NCI-H1694 treated with DMSO at 0.1 percent for 48 hours (cell line): ENCODE data around the gene APCDD1L.
A peak's percentile ranks its signal among the peaks of the same experiment; 100 is the strongest.

ENCODE experiments used
- DNase-seq: peaks from one replicate; lab custom pipeline; 2025; lab: John Stamatoyannopoulos, UW

Gene APCDD1L

DNA sequence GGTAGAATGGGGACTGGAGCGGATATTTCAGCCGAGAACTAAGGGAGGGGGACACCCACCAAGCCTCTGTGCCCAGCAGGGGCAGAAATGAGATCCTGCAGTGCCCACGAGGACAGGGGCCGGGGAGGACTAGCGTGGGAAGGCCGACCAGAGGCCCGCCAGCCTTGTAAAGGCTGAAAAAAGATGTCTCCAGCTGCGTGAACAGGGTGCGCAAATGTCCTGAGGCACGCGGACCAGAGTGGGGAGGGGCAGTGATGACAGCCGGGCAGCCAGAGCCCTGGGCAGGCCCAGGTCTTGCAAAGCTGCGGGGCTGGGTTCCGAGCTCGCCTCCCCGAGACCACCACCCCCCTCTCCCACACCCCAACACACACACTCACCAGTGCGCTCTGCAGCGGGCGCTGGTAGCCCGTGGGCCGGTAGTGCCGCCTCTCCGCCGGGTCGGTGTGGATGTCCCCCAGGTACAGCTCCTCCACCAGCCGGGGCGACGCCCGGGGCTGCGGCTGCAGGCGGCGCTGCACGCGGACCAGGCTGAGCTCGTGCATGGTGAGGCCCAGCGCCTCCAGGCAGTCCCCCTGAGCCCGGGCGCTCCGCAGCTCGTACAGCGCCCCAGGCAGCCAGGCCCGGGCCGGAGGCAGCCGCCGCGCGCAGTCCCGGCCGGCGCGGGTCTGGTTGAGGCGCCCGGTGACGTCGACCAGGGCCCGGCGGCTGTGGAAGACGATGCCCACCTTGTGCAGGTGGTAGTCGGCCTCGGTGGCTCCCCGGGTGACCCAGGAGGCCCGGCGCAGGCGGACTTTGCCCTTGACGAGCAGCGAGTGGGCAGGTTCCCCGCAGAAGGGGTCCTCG lies 48.2 kb downstream of the APCDD1L start:
- no peak for DNase-seq

- DNase-seq = no peak
Measured at GRCh38 chr20:58466095-58466708, 49.0 kb downstream of the APCDD1L start.

DNA sequence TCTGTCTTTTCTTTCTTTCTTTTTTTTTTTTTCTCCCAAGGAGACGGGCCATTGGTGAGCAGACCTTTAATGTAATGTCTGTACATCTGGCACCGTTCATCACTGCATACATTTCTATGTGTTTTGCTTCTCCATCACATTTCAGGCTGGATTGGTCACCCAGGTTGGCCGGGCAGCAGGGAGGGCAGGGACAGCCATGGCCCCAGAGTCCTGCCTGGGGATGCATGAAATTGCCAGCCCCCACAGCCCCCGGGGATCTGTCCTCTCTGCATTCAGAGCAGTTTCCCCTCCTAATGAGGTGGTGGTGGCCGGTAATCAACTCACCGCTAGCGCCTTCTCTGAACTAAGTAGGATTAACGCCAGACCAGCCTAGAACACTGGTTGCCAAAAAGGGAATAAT lies 50.4 kb downstream of the APCDD1L start:
- no peak for DNase-seq

DNA sequence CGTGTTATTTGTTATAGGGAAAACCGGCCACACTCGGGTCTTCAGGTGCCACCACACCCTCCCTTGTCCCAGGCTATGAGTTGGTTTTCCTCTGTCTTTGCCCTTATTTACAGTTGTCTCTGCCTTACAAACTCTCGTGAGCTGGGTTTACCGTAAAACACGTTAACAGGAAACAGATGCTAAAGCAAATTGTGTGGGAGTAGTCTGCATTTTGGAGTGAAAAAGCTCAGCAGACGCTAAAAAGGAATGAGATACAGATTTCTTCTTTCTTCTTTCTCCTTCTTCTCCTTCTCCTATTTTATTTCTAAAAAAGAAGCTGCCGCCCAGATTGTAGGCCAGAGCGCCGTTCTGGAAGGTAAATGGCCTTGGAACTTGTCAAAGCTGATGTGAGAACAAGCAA lies 51.9 kb downstream of the APCDD1L start:
- no peak for DNase-seq

DNA sequence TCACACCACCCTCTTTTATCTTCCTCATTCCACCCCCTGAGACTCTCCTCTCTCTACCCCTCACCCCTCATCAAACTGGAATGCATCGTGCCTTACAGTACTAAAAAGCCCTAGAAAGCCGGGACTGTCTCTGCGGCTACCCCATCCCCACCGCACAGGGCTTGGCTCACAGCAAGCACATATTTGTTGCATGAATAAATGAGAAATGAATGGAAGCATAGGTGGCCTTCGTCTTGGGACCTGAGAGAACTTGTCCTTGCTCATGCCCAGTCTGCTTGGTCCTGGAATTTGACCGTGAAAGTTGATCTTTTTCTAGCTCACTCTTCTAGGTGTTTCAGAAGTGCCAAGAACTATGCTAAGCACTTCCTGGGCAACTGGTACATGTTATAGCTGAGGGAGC lies 53.3 kb downstream of the APCDD1L start:
- no peak for DNase-seq

- no peak for DNase-seq
Measured at GRCh38 chr20:58461104-58461503, 54.1 kb downstream of the APCDD1L start.

DNA sequence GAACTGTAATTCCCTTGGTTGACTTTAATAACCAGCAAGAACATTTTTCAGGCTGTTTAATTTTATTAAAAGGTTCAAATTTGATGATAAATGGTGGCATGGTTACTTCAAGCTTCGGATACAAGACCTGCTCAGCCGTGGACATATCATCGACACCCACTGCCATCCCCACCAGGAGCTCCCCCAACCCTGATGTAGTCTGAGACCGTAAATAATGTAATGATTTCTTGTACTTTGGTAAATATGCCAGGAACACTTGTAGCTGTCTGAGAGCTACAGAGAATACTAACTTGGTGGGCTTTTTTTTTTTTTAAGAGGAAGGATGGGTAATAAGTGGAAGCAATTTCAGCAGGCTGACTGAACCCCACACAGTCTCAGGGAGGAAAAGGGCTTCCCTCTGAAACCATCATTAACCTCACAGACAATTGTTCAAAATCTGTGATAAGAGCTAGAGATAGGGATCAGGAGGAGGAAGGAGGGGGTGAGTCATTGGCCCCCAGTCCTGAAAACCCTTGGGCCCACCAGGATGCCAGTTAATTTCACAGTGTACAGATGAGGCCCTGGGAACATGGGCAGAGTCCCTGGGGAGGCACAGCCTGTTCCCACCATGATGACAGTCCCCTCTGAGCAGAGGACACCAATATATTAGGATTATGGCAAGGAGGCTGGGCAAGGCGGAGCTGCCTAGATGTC lies 56.0 kb downstream of the APCDD1L start:
- DNase-seq = no peak

GRCh38 chr20:58458342-58459057 lies 56.7 kb downstream of the APCDD1L start:
- DNase-seq = no peak

DNA sequence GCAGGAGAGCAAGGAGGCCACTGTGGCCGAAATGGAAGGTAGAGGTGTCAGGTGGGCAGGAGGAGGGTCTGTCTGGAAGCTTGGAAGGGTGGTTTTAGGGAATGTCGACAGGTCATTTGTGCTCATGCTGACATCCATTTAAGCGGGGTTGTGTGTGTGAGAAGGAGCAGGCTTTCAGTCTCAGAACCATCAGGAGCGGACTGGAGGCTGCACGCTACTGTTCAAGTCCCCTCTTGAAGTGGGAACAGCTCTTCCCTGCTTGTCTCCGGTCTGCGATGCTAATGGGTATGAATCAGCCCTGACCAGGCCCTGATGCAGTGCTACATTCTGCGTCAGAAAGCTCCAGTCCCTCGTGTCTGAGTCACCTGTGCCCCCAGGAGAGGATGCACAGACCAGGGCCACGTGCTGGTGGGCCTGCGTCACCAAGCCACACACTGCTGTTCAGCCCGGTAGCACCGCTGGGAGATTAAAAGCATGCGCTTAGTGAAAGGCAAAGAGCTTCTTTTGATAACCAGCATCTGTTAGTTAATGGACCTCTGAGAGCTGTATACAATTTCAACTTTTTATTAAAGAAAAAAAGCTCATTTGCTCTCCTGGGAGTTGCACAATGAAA lies 58.0 kb downstream of the APCDD1L start:
- no peak for DNase-seq

GRCh38 chr20:58454460-58454859 lies 60.7 kb downstream of the APCDD1L start:
- no peak for DNase-seq

- no peak for DNase-seq
Measured at GRCh38 chr20:58453391-58453790, 61.8 kb downstream of the APCDD1L start.

DNA sequence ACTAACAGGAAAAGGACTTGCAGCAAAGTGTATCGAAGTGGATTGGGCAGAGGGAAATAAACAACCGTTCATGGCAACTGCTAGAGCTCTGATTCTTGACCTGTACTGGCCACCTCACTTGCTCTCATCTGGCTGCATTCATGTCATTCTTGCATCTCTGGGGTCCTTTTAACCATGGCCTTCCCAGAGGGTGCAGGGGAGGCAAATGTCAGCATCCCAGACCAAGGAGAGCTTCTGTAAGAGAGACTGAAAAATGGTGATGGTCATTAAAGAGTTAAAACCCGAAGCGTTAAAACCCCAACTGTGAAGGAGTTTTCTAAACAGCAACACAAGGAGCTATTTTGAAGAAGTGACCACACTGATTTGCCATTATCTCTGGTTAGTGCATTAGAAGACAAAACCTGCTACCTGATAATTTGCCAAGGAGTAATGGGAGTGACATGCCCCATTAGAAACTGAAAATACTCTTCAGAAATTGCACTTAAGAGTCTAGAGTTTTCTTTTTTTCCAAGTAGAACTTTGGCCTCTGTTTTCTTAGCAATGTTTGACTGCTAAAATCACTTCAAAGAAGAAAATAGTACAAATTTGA lies 62.4 kb downstream of the APCDD1L start:
- DNase-seq = no peak

GRCh38 chr20:58450254-58450653 lies 64.9 kb downstream of the APCDD1L start:
- no peak for DNase-seq

DNA sequence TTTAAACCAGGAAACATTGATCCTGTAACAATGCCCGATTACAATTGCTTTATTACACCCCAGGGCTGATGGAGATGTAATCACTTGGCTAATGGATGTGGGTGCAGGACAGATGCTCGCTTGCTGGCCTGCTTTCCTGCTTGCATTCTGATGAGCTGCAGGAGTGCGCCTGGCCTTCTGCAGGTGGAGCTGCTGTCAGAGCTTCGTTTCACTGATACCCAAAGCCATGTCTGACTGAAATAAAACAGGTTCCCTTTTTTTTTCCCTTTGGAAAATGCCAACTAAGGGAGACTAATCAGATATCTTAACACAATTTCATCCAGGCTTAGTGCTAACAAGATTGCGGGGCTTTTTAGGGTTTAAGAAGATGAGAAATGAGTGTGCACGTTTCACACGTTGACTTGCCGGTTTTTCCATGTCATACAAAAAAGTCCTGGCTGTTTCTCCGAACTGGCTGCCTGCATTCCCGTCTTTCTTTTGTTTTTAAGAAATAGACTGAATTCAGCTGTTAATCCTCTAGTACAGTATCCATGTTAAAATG lies 65.4 kb downstream of the APCDD1L start:
- DNase-seq = no peak

- DNase-seq = no peak
Measured at GRCh38 chr20:58448958-58449357, 66.2 kb downstream of the APCDD1L start.

DNA sequence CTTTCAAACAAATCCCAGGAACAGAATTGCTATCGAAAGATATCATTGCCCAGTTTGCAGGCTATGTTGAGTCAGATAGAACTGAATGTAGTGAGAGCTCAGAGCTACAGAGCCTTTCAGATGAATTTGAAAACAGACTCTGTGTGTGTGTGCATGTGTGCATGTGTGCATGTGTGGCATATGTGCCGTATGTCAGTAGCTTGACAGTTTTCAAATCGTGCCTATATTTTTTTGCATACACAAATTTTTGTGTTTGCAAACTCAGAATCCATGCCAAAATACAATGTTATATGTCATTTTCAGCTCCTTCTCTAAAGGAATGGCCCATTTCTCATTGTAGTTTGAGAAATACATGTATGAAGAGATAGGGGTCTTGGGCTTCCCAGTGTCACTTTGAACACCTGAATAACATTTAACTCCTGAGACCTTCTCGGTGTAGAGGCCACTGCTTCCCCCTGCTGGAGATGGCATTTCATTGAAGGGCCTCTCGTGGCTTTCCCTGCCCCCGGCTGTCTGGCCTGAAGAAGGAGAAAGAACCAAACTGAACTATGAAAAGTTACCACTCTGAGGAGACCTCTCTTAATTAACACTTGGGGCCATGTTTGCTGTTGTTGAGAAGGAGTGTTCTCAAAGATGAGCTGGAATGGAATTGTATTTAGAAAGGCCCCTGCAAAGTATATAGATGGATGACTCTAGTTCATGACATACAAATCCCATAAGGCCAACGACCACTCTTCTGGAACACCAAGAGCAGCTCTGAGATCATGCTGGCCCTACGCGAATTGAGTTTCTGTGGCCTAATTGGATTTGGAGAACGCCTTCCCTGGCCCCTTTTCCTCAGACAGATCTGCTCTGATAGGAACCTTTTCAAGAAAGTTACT lies 67.4 kb downstream of the APCDD1L start:
- peak; percentile 18 for DNase-seq

- DNase-seq = no peak
Measured at GRCh38 chr20:58446960-58447265, 68.3 kb downstream of the APCDD1L start.

- DNase-seq = no peak
Measured at GRCh38 chr20:58446264-58446959, 68.8 kb downstream of the APCDD1L start.

DNA sequence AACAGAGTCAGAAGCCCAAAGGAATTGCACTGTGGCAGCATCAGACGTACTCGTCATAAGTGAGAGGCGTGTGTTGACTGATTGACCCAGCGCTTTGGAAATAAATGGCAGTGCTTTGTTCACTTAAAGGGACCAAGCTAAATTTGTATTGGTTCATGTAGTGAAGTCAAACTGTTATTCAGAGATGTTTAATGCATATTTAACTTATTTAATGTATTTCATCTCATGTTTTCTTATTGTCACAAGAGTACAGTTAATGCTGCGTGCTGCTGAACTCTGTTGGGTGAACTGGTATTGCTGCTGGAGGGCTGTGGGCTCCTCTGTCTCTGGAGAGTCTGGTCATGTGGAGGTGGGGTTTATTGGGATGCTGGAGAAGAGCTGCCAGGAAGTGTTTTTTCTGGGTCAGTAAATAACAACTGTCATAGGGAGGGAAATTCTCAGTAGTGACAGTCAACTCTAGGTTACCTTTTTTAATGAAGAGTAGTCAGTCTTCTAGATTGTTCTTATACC lies 70.4 kb downstream of the APCDD1L start:
- no peak for DNase-seq

DNA sequence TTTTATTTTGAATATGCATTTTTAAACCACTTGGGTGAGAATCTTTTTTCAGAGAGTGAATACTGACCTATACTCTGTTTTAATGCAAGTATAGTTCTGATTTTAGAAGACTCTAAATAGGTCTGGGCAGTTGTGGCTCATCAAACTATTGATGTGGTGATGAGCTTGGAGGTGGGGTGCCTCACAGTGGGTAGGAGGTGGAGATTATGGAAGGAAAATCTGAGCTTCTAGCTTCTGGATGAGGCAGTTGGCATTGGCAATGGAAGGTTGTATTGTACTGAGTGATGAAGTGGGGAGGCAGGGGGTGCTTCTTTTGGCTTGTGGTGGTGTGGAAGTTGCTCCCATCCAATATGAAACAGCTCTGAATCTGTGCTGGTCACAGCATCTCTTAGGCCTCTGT lies 73.5 kb downstream of the APCDD1L start:
- no peak for DNase-seq
